ENCODE measurements around the gene SOX18. TPM values are rescaled to one million over a fixed set of nuclear protein-coding genes. Genes with fewer than 3 reads are reported as not detected.

The SOX18 gene
- total RNA-seq = 19.4 and 25.2 TPM in 2 replicates

GRCh38 chr20:64049060-64049877 is at the start of gene SOX18:
Gene SOX18 (minus strand): TSS chr20:64049639. CDS start chr20:64049516, 123 bp downstream.

GRCh38 chr20:64083804-64084684 is 34.6 kb upstream of the SOX18 start, which contains the start of gene LKAAEAR1:
Gene LKAAEAR1 (minus strand): TSS chr20:64084398. CDS start chr20:64084219, 179 bp downstream.

GRCh38 chr20:64080013-64080812 is 30.8 kb upstream of the SOX18 start, which contains the start of gene OPRL1:
Gene OPRL1 (plus strand): TSS chr20:64080082. CDS start chr20:64092721, 12,639 bp downstream.

GRCh38 chr20:64079273-64080012 is 30.0 kb upstream of the SOX18 start, which contains the start of gene RGS19:
Gene RGS19 (minus strand): TSS chr20:64079518. CDS start chr20:64076886, 2,632 bp downstream.

GRCh38 chr20:64062596-64063388 is 13.4 kb upstream of the SOX18 start, which contains the start of gene TCEA2:
Gene TCEA2 (plus strand): TSS chr20:64063198. CDS start chr20:64063313, 115 bp downstream.

GRCh38 chr20:64035933-64036345 is 13.5 kb downstream of the SOX18 start, which contains the start of gene C20orf204:
Gene C20orf204 (plus strand): TSS chr20:64036182. CDS start chr20:64036324, 142 bp downstream.

Other genes starting within 250 kb of the SOX18 start
- 2.7 and 2.9 TPM in 2 replicates for gene ZBTB46, start 218.4 kb downstream of the SOX18 start, total RNA-seq
- gene ABHD16B, start 188.1 kb downstream of the SOX18 start, total RNA-seq = not detected in 2 replicates
- gene TPD52L2, start 184.4 kb downstream of the SOX18 start, total RNA-seq = 153 and 179 TPM in 2 replicates
- 67.8 and 71.2 TPM in 2 replicates for gene DNAJC5, start 154.5 kb downstream of the SOX18 start, total RNA-seq
- 27.4 and 33.7 TPM in 2 replicates for gene UCKL1, start 93.2 kb downstream of the SOX18 start, total RNA-seq
- 10.7 and 13.0 TPM in 2 replicates for gene ZNF512B, start 79.7 kb downstream of the SOX18 start, total RNA-seq
- 0.94 and 1.00 TPM in 2 replicates for gene SAMD10, start 70.0 kb downstream of the SOX18 start, total RNA-seq
- 48.7 and 56.6 TPM in 2 replicates for gene PRPF6, start 68.5 kb downstream of the SOX18 start, total RNA-seq
- 0.44 and 0.73 TPM in 2 replicates for gene C20orf204, start 13.5 kb downstream of the SOX18 start, total RNA-seq
- gene TCEA2, start 13.6 kb upstream of the SOX18 start, total RNA-seq = 11.1 and 18.7 TPM in 2 replicates
- 20.3 and 29.3 TPM in 2 replicates for gene RGS19, start 29.9 kb upstream of the SOX18 start, total RNA-seq
- 0.54 and 0.67 TPM in 2 replicates for gene OPRL1, start 30.4 kb upstream of the SOX18 start, total RNA-seq
- gene LKAAEAR1, start 34.8 kb upstream of the SOX18 start, total RNA-seq = not detected in 2 replicates
- gene NPBWR2, start 57.9 kb upstream of the SOX18 start, total RNA-seq = not detected in 2 replicates
- gene MYT1, start 114.8 kb upstream of the SOX18 start, total RNA-seq = not detected in 2 replicates
- 24.9 and 42.6 TPM in 2 replicates for gene PCMTD2, start 206.1 kb upstream of the SOX18 start, total RNA-seq

All from mammary microvascular endothelial cell (primary cell).